GM08714 (cell line): Measurements from ENCODE around the gene AIF1.
A peak's percentile ranks its signal among the peaks of the same experiment; 100 is the strongest.

ENCODE experiments used
- H3K4me3 ChIP-seq: fragments of 200-500 bp; sonication (Bioruptor generic); 2 replicates; pipeline ENCODE4 v1.5.1; 2014; ENCODE audit warnings: mild to moderate bottlenecking, low read length, inconsistent platforms
- ZNF274 ChIP-seq: IDR thresholded peaks from 2 replicates; pipeline ENCODE4 v1.6.1; 2012; ENCODE audit warnings: mild to moderate bottlenecking, low read depth, low read length

The AIF1 gene

DNA sequence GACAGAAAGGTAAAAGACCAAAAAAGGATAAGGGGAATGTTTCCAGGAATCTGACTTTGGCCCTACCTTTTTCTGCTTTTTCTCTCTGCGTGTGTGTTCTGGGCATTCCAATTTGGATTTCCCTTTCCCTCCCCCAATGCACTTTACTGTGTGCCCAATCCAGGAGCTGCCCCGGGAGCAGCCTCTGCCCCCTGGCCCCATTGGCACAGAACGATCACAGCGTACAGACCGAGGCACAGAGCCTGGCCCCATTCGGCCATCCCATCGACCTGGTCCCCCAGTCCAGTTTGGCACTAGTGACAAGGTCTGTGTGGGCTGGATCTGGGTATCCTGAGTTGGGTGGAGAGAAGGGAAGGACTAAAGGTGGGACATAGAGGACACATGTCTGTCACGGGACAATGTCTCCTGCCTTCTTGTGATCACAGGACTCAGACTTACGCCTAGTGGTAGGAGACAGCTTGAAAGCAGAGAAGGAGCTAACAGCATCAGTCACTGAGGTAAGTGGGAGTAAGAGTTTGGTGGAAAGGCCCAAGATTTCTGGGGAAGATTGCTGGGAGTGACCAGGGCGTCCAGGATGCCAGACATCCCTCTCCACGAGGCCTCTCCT is 20.0 kb downstream of the AIF1 start:
- no peak overlapping the region for H3K4me3 ChIP-seq
- no peak for TF ChIP-seq ZNF274

DNA sequence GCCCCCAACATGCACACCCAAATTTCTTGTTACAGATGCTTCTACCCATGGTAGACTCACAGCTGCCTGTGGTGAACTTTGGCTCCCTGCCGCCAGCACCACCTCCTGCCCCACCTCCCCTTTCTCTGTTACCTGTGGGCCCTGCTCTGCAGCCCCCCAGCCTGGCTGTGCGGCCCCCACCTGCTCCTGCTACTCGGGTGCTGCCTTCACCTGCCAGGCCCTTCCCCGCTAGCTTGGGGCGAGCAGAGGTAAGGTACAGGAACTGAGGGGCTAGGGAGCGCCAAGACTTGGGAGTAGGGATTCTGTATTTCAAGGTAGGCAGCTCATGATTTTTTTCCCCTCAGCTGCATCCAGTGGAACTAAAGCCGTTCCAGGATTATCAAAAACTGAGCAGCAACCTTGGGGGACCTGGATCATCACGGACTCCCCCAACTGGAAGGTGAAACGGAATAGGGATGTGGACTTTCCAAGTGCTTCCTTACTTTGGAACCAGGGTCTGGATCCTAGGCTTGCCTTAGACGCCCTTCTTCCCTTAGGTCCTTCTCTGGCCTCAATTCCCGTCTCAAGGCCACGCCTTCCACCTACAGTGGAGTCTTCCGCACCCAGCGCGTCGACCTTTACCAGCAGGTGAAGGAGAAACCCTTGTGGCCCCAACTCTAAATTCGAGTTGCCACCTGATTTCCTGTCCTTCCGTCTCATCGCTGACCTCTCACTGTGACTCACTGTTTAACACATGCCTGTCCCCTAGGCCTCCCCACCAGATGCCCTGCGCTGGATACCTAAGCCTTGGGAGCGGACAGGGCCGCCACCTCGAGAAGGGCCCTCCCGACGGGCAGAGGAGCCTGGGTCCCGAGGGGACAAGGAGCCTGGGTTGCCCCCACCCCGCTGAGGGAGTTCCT is 21.9 kb downstream of the AIF1 start:
- TF ChIP-seq ZNF274: no peak
- H3K4me3 ChIP-seq: no peak overlapping the region

GRCh38 chr6:31639043-31639442 is 24.0 kb downstream of the AIF1 start:
- TF ChIP-seq ZNF274: no peak
- H3K4me3 ChIP-seq: no peak overlapping the region

DNA sequence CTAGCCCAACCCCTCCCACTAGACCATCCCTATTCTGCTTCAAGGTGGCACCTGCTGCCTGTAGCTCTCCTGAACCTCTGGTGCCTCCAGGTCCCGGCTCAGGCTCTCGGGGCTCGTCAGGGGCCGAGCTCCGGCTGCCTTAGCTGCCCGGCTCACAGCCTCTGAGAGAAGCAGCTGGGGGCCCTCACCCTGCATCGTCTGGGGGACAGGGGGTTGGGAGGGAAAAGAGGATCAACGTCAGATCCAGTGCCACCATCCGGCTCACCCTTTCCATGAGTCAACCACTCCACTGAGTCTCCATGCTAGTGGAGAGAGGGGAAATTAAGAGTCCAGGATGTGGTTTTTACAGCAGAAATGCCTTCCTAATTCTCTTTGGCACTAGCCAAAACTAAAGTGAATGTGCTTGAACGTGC is 24.4 kb downstream of the AIF1 start:
- no peak for TF ChIP-seq ZNF274
- H3K4me3 ChIP-seq: no peak overlapping the region

DNA sequence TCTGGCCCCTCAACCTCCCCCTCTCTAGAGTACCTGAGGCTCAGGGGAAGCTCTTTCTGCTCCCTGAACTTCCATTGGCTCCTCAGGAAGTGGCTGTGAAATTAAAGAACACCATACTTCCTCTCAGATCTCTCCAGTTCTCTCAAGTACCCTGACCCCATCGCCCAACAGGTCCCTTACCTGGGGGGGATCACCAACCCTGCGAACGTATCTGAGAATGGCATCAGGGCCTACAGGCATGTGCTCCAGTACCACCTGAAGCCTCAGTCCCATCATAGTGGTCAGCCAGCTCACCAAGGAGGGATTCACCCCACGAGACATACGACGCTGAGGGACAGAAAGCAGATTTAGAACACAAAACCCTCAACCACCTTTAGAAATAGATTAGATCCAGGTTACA is 25.6 kb downstream of the AIF1 start:
- no peak overlapping the region for H3K4me3 ChIP-seq
- TF ChIP-seq ZNF274: no peak

GRCh38 chr6:31641370-31641769 is 26.3 kb downstream of the AIF1 start:
- H3K4me3 ChIP-seq: no peak overlapping the region

DNA sequence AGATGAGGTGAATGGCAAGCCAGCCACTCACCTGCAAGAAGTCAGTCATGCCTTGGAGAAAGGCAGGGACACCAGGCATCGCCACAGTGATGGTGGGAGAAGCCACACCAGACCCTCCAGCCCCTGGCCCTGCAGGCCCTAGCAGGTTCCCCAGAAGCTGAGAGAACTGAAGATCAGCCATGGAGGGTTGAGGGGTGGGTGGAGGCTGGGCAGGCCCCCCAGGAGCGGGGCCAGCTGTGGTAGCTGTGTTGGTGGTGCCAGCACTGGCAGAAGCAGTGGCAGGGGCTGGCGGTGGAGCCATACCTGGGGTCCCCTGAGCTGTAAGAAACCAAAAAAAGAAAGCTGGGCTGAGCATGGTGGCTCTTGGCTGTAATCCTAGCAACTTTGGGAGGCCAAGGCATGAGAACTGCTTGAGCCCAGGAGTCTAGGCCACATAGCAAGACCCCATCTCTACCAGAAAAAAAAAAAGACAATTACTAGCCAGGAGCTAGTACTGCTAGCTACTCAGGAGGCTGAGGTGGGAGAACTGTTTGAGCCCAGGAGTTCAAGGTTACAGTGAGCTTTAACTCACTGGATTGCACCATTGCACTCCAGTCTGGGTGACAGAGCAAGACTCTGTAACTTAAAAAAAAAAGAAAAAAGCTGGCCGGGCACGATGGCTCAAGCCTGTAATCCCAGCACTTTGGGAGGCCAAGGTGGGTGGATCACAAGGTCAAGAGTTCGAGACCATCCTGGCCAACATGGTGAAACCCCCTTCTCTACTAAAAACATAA is 27.9 kb downstream of the AIF1 start:
- no peak for TF ChIP-seq ZNF274
- H3K4me3 ChIP-seq: no peak overlapping the region

More at GRCh38 chr6:31641370-31641769, 26.3 kb downstream of the AIF1 start:
- no peak for TF ChIP-seq ZNF274

GRCh38 chr6:31643818-31644454 is 28.9 kb downstream of the AIF1 start:
- H3K4me3 ChIP-seq: no peak overlapping the region
- no peak for TF ChIP-seq ZNF274

DNA sequence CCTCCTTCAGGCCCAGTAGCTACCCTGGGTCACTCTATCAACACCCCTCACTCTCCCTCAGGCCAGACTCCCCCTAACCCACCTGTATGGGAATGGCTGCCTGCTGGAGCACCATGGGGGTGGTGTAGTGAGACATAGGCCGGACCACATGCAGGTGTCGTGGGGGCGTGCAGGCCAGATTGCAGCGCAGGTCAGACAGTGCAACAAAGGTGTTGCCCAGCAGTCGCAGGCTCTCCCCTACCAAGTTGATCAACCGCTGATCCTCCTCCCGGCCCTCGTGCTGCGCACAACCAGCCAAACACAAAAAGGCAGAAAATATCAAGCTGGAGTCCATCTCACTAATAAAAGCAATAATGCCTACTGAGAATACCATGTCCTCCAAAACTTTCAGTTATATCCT is 30.3 kb downstream of the AIF1 start:
- no peak for TF ChIP-seq ZNF274
- H3K4me3 ChIP-seq: no peak overlapping the region

DNA sequence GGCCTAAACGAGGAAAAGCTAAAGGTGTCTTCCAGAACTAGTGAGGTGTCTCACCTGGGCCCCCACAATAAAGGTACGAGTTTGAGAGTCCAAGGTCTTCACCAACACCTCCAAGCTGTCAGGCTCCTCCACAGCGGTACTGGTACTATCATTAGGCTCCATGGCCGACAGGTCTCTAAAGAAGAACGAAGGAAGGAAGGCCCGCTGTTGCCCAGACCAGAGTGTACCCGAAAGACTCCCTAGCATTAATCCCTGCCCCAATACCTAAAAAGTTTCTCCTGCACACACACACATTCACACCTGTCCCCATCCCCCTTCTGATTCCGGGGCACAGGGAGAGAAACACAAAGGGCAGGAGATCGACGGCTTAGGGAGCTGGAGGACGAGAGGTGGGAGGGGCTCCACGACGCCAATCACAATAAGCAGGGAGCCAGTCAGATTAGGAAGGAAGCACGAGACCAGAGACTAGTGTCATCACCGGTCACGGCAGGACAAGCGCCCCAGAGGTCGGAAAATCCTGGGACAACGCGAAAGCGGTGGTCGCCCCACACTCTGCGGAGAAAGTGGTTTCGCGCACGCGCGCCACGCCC is 36.7 kb downstream of the AIF1 start:
- no peak for TF ChIP-seq ZNF274
- peak overlapping the region; percentile 71 for H3K4me3 ChIP-seq

- H3K4me3 ChIP-seq: peak overlapping the region; percentile 71
- TF ChIP-seq ZNF274: no peak
Measured at GRCh38 chr6:31652925-31653724, 38.1 kb downstream of the AIF1 start.

- H3K4me3 ChIP-seq: no peak overlapping the region
- no peak for TF ChIP-seq ZNF274
Measured at GRCh38 chr6:31654574-31655348, 39.7 kb downstream of the AIF1 start.
